HG03135 (cell line): ENCODE results near the gene SMURF2.
"Not testable (repeated sequence)": the region's sequence is repeated elsewhere in the genome, so short reads cannot be mapped to it uniquely, and the experiment has no call there.

ENCODE experiments used
- ATAC-seq: cut with Tn5 transposase; IDR thresholded peaks from one replicate; pipeline ENCODE4 v1.9.1; 2021; ENCODE audit warnings: mild to moderate bottlenecking, moderate library complexity; ENCODE audit not compliant: unreplicated experiment

The SMURF2 gene

DNA sequence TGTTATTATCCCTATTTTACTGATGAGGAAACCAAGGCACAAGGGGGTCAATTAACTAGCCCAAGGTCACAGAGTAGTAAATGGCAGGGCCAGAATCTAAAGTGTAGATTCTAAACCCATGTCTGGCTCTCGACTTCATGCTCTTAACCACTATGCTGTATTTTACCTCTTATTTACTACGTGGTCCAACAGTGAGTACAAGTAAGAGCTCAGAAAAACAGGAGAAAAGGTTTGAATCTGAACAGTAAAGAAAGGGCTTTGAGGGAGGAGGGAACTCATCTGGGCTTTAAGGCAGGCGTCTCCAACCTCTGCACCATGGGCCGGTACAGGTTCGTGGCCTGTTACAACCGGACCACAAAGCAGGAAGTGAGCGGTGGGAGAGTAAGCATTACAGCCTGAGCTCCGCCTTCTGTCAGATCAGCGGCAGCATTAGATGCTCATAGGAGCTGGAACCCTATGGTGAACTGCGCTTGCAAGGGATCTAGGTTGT is 62.9 kb downstream of the SMURF2 start:
- peak; percentile 90 for ATAC-seq

DNA sequence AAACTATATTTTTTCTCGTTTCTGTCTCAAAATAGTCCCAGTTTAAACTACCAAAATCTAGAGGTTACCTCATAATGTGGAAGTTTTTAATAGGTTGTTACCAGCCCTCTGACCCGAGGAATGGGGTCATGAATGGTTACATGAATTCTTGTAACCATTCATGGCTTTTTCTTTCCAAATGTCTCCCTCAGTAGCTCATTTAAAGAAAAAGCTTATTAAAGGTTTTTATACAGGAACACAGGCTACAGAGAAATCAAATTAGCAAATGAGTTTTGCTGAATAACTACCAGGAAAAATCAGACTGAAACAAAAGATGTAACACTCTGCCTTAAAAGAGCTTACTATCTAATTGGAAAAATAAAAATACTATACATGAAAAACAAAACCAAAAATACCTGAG is 63.4 kb downstream of the SMURF2 start:
- ATAC-seq: no peak

DNA sequence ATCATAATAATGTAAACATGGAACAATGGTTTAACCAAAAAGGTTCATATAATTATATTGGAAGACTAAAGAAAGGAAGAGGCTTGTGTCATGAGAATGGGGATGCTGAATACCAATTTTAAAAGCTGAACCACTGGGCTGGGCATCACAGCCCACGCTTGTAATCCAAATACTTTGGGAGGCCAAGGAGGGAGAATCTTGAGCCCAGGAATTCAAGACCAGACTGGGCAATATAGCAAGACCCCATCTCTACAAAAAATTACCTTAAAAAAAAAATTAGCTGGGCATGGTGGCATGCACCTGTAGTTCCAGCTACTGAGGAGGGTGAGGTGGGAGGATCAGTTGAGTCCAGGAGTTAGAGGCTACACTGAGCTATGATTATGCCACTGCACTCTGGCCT is 65.1 kb downstream of the SMURF2 start:
- no peak for ATAC-seq

DNA sequence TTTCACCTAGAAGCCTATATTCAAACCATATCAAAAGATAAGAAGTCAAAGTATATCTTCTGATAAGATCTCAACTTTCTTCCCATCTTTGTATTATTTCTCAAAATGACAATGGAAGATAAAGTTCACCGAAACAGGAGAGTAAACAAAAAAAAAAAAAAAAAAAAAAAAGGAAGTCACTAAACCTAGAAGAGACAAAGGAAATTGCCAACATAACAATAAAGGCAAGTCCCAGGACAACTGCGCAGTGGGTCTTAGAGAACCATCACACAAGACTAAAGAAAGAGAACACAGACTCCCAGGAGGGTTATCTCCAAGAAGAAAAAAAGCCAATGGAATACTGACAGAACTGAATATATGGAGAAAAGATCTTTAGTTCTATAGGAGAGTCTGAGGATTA is 65.7 kb downstream of the SMURF2 start:
- ATAC-seq: no peak

DNA sequence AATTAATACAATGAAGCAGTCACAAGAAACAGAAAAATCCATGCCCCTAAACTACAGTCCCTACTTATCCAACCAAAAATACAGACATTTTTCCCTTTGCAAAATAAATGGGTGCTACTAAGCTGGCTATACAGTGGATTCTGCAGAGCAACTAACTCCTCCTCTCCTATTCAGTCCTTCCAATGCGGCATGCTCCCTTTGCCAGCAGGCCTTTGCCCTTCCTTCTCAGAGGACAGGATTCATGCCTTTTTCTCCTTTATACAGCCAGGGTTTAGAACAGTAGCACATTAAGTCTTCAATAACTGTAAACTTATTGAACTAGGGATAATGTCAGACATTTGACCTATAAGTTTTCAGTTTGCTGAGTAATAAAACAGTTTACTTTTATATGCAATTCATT is 70.2 kb downstream of the SMURF2 start:
- ATAC-seq: no peak

DNA sequence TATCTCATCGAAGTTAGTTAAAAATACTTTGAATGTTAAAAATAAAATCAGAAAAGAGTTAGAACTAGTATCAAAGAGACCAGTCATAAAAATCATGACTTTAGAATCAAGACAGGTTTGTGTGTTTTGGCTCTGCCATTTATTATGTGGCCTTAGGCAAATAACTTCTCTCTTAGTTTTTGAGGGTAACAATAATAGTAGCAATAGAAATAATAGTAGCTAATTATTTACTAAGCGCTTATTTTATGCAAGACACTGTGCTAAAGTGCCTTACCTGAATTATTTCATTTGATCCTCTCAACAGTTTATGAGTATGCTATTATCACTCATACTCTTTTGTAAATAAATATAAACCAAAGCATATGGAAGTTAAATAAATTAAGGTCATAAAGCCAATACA is 77.0 kb downstream of the SMURF2 start:
- ATAC-seq: no peak

DNA sequence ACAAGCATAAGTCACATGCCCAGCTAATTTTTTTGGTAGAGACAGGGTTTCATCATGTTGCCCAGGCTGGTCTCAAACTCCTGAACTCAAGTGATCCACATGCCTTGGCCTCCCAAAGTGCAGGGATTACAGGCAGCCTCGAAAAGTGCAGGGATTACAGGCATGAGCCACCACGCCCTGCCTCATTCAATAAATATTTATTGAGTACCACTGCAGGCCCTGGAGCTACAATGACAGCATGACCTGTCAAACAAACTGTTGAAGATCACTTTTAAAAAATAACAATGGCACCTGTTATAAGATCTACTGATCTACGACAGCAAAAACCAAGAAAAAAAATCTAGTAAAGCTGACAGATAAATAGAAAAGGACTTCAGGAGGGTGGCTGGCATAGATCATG is 79.1 kb downstream of the SMURF2 start:
- ATAC-seq: no peak

DNA sequence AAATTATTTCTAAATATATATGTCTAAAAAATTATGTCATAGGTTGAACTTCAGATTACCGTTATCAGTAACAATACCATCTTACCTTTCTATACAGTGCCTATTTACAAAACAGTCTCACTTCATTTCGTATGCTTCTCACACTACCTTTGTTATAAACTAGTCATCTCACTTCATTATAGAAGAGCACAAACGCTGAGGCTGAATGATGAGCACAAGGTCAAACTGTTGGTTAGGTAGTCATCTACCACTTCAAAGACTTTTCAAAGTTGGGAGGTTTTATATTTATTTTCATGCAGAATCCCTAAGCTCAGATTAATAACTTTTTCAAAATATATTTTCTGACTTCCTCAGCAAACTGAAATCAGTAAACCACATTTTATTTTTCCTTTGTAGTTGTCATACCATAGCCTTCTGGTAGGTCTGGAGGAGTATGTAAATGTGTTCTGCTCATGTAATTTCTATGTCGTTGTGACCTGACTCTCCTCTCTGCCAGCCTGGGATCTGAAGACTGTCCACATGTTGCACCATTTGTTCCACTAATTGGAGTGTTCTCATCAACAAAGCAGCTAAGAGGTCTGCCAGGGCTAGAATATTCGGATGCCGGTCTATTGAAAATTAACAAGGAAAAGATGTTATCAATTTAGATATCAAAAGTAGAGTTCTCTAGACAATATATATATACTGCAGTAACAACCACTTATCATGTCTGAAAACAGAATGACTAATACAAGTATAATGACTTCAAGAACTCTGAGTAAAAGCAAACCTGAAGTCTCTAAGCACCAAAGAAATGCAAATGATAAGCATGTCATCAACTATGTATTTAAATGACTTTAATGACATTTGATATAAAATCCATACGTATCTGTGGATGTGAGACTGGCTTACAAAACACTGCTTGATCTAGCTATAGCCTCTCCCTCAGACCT is 81.5 kb downstream of the SMURF2 start:
- ATAC-seq: no peak

DNA sequence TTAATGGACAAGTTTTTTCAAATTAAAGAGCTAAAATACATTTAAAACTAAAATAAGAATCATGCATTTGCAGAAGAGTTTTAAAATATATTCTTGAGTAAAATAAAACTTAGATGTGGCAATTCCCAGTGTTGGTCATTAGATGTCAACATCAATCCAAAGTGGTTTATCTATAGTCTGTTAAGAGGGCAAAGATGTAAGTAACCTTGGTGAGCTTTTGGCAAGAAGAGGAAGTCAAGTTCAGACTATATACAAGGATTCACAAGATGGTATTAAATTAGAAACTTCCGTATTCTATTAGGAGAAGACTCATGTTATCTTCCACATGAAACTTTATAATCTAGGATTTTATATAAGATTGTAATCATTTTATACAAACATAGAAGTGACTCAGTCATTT is 82.2 kb downstream of the SMURF2 start:
- no peak for ATAC-seq

DNA sequence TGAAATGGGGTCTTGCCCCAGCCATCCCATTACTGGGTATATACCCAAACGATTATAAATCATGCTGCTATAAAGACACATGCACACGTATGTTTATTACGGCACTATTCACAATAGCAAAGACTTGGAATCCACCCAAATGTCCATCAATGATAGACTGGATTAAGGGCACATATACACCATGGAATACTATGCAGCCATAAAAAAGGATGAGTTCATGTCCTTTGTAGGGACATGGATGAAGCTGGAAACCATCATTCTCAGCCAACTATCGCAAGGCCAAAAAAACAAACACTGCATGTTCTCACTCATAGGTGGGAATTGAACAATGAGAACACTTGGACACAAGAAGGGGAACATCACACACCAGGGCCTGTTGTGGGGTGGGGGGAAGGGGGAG is 85.1 kb downstream of the SMURF2 start:
- ATAC-seq: not testable (repeated sequence)

DNA sequence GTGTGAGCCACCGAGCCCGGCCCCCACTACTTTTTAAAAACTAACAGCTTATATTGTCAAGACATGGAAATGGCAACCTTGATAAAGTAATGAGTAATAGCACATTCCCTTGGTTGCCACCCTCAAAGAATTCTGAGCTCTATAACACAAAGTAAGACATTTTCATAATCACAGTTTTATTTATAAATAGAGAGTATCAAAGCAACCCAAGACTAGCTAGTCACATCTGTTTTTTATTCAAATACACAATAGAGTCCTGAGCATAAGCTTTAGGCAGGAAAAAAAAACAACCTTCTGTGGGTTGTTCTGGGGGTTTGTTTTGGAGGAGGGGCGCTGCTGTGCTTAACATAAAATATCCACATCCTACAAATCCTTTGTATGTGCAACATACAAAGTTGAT is 86.7 kb downstream of the SMURF2 start:
- no peak for ATAC-seq

DNA sequence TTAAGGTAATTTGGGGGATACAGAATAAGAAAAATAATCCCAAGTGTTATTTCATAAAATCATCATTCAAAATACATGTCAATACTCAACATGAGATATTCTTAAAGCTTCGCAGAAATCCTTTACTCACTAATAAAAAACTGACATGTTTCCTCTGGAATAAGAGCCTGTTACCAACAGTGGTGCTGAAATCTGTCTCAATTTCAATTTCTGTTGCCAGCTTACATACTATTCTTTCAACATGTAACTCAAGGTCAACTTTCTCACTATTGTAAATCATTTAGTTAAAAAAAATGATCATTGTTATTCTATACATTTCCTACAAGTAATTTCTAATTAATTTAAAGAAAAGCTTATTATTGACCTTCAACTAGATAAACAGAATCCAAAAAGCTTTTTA is 87.5 kb downstream of the SMURF2 start:
- ATAC-seq: no peak

DNA sequence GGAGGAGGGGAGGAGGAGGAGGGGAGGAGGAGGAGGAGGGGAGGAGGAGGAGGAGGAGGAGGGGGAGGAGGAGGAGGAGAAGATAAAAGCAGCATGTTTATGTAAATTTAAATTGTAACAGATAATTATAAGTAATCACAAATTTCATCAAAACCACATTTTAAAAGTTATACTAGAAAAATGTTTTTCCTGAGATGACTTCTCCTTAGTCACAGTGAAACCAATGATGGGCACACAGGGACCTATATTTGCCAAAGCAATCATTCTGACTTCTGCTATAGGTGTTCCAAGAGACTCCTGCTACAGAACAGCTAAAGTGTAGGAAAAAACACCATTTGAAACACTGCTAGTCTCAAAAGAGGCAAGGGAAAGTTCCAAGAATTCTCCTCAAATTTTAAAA is 88.9 kb downstream of the SMURF2 start:
- ATAC-seq: no peak

DNA sequence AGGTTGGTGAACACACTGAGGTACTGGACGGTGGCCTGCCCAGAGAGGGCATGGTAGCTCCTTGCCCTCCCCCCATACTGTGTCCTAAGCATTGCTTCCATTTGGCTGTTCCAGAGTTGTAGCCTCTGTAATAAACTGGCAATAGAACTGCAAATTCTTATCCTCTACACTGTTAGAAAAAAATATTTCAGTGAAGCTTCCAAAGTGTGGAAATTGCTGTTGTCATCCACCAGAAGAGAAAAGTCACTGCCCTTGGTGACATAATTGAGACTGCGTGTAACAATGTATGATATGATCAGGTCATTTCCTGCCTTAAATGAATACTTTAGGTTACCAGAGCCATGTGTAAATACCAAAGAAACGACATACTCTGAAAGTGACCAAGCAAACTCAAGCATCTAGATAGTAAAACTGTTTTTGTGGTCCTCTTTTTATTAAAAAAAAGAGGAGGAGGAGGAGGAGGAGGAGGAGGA is 89.4 kb downstream of the SMURF2 start:
- ATAC-seq: no peak

DNA sequence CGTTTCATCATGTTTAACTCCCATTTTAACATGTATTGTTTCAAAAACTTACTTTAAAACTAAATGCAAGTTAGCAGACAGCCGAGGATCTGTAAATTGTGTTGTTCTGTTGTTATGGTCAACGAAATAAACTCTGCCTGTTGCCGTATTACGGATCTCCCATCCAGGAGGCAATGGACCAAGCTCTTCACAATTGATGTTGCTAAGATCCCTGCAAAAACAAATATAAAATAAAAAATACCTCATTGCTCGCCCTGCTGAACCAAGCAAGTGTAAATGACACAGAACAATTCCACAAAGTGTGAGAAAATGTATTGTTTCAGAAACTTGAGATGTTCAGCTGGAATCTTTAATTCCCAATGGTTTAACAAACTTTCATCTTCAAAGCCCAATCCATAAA is 90.4 kb downstream of the SMURF2 start:
- no peak for ATAC-seq

DNA sequence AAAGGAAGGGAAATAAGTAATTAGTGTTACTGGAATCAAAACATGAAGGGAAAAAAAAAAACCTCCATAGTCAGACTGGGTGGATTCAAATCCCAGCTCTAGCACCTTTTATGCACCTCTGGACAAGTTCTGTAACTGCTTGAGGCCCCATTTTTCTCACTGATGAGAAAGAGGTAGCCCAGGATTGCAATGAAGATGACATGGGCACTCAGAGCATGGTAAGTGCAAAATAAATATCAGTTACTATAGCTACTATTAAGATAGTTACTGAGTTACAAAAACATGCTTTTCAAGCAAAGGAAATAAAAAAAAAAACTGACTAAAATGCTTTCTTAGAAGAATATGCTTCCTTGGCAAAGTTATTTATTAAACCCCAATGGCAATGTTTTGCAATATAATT is 96.5 kb downstream of the SMURF2 start:
- no peak for ATAC-seq

DNA sequence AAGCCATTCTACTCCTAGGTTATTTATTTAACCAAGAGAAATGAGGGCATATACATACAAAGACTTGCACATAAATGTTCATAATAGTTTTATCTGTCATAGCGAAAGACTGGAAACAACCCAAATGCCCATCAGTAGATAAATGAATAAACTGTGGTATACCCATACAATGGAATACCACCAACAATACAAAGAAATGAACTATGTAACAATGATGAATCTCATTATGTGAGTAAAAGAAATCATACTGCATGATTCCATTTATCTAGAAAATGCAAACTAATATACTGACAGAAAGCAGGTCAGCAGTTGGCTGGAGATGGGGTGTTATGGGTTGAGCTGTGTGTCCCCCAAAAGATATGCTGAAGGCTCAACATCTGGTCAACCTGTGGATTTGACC is 98.0 kb downstream of the SMURF2 start:
- ATAC-seq: no peak

DNA sequence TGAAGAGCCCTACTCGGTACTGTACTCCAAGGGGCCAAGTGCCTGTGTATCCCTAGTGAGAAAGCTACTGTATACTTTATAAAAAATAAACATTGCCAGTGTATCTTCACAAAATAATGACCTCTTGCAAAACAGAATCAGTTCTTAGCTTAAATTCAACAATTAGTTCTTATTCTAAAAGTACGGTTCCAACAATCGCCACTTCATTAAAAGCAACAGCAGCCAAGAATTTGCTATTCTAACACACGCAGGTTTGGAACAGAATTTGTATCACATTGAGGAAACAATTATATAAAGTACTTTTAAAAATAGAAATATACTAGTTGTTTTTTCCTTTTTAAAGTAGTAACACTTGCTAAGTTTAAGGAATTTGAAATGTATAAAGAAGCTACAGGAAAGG is 106.8 kb downstream of the SMURF2 start:
- no peak for ATAC-seq

DNA sequence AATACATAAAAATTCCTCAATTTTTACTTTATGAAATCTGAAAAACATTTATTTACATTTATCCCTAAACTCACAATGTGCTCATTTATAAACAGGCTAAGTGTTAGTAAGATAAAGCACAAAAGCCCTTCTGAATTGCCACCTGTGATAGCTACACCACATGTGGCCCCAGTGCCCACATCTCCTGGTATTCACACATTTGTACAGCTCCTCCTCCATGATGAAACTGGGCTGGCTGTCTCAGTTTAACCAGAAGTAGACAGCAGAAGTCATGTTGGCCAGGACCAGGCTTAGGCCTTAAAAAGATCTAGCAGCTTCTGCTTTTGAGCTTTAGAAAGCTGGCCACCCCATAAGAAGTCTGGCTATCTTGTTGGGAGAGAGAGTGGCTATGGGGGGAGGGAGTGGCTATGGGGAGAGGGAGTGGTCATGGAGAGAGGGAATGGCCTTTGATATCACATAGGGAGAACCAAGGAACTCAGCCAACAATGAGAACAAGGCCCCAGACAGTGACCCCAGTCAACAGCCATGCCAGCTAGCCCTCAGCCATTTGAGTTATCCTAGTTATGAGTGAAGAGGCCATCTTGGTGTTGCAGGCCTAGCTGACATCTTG is 108.0 kb downstream of the SMURF2 start:
- no peak for ATAC-seq

DNA sequence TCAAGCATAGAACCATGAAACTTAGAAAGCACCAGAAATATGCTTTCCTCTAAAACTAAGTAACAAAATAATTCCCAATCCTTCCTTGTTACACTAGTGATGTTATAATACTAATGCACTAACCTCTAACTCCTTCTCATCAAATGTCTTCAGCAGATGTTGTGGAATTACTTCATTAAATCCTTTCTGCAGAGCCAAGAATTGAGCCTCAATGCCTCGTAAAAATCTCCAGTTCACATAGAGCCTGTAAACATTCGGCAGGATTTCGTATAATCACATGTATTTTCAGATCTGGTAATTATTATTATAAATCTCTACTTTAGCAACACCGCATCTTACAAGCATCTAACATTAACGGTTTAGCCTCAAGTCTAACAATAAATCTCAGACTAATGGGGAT is 110.6 kb downstream of the SMURF2 start:
- no peak for ATAC-seq

DNA sequence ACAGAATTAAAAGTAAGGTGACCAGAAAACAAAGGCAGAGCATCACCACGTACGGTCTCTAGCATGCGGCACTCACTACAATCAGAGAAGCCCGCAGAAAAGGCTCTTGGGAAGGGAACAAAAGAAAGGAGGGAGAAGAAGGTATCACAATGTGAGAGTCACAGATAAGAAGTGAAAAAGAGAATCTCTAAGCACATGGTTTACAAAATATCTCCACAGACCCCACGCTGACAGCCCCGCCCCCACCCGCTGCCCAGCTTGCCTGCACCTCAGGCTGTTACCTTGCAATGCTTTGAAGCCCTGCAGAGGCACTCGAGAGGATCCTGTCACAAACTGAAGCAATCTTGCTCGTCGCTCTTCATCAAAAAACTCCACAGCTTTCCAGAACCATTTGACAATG is 114.8 kb downstream of the SMURF2 start:
- no peak for ATAC-seq

DNA sequence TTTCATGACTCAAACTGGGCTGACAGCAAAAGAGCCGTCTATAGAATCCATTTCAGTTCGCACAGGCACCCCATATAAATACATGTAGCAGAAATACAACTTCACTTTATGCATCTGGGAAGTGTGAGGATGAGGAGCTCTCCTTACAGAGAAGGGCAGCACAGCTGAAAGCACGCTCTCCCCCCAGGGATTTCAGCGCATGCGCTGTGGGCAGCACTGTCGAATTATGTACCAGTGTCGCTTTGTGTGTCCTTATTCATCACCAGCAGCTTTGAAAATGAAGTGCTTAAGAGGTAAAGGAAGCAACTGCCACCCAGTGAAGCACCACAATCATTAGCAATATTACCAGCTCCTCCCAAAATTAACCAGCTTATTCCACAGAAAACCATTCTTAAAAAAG is 115.4 kb downstream of the SMURF2 start:
- no peak for ATAC-seq
